ENCODE data around the gene NLE1.

Gene NLE1

GRCh38 chr17:35088881-35089585 is 53.1 kb downstream of the NLE1 start:
- in situ Hi-C loops (cut with MboI; ENCODE audit: low sequenced_read_pairs) = no loop called here

- in situ Hi-C loops (cut with MboI; ENCODE audit: low sequenced_read_pairs) = no loop called here
Measured at GRCh38 chr17:35088356-35088880, 53.7 kb downstream of the NLE1 start.

- in situ Hi-C loops (cut with MboI; ENCODE audit: low sequenced_read_pairs) = no loop called here
Measured at GRCh38 chr17:35087731-35088355, 54.3 kb downstream of the NLE1 start.

GRCh38 chr17:35086931-35087573 is 55.1 kb downstream of the NLE1 start:
- in situ Hi-C loops (cut with MboI; ENCODE audit: low sequenced_read_pairs) = no loop called here

- in situ Hi-C loops (cut with MboI; ENCODE audit: low sequenced_read_pairs) = no loop called here
Measured at GRCh38 chr17:35086164-35086563, 55.9 kb downstream of the NLE1 start.

- in situ Hi-C loops (cut with MboI; ENCODE audit: low sequenced_read_pairs) = no loop called here
Measured at GRCh38 chr17:35084987-35085386, 57.1 kb downstream of the NLE1 start.

GRCh38 chr17:35083071-35083470 is 59.0 kb downstream of the NLE1 start:
- in situ Hi-C loops (cut with MboI; ENCODE audit: low sequenced_read_pairs) = no loop called here

- in situ Hi-C loops (cut with MboI; ENCODE audit: low sequenced_read_pairs) = no loop called here
Measured at GRCh38 chr17:35082073-35082657, 59.9 kb downstream of the NLE1 start.

GRCh38 chr17:35081638-35082037 is 60.5 kb downstream of the NLE1 start:
- in situ Hi-C loops (cut with MboI; ENCODE audit: low sequenced_read_pairs) = no loop called here

GRCh38 chr17:35080536-35080935 is 61.6 kb downstream of the NLE1 start:
- in situ Hi-C loops (cut with MboI; ENCODE audit: low sequenced_read_pairs) = no loop called here

GRCh38 chr17:35079547-35080423 is 62.3 kb downstream of the NLE1 start:
- in situ Hi-C loops (cut with MboI; ENCODE audit: low sequenced_read_pairs) = no loop called here

Data from HL-60/S4 (cell line).